Liver (tissue), 9 donors: ENCODE data around the gene ATP6V1G2. TPM values are rescaled to one million over a fixed set of nuclear protein-coding genes. Genes with fewer than 3 reads are reported as not detected.
"Not testable (repeated sequence)": the region's sequence is repeated elsewhere in the genome, so short reads cannot be mapped to it uniquely, and the experiment has no call there.

ENCODE experiments used
- DNase-seq: peaks from one replicate; pipeline ENCODE4 v3.0.0-alpha.2; 2017; ENCODE audit warnings: low spot score
- H3K27ac ChIP-seq, 2 donors: one replicate each; pipeline ENCODE4 v1.7.0; 2013; ENCODE audit warnings: inconsistent platforms in 2 of 2, low read length in 2 of 2, control low read depth in 1 of 2, low read depth in 1 of 2, mild to moderate bottlenecking in 1 of 2
- H3K27me3 ChIP-seq, 4 donors: one replicate each; pipeline versions ENCODE4 v1.6.1 to v1.7.0; 2013; ENCODE audit warnings: low read length in 3 of 4, inconsistent platforms in 1 of 4, mild to moderate bottlenecking in 1 of 4, moderate library complexity in 1 of 4; ENCODE audit not compliant: control insufficient read depth in 4 of 4, insufficient read depth in 4 of 4
- H3K36me3 ChIP-seq, 4 donors: one replicate each; pipeline versions ENCODE4 v1.6.1 to v1.7.0; 2013; ENCODE audit warnings: low read length in 3 of 4, mild to moderate bottlenecking in 3 of 4, low read depth in 1 of 4, moderate library complexity in 1 of 4; ENCODE audit not compliant: control insufficient read depth in 4 of 4, insufficient read depth in 3 of 4
- H3K4me1 ChIP-seq, 4 donors: one replicate each; pipeline versions ENCODE4 v1.6.1 to v1.7.0; 2013; ENCODE audit warnings: low read length in 3 of 4, mild to moderate bottlenecking in 3 of 4, moderate library complexity in 1 of 4; ENCODE audit not compliant: control insufficient read depth in 4 of 4, insufficient read depth in 4 of 4
- H3K4me3 ChIP-seq, 3 donors: one replicate each; pipeline versions ENCODE4 v1.6.1 to v1.7.0; 2013; ENCODE audit warnings: low read length in 3 of 3, control low read depth in 1 of 3, low read depth in 1 of 3, mild to moderate bottlenecking in 1 of 3
- H3K9ac ChIP-seq, 2 donors: one replicate each; pipeline ENCODE4 v1.7.0; 2013; ENCODE audit warnings: low read length in 2 of 2, mild to moderate bottlenecking in 2 of 2, moderate library complexity in 2 of 2, control low read depth in 1 of 2, low read depth in 1 of 2
- H3K9me3 ChIP-seq, 4 donors: one replicate each; pipeline versions ENCODE4 v1.6.1 to v1.7.0; 2013; ENCODE audit warnings: low read length in 3 of 4; ENCODE audit not compliant: control insufficient read depth in 4 of 4
- EGR1 ChIP-seq, 2 donors: IDR thresholded peaks; 2 replicates each; pipeline ENCODE4 v1.6.1; 2016 to 2018; ENCODE audit warnings: antibody characterized with exemption in 2 of 2, low read depth in 2 of 2
- FOXA1 ChIP-seq: IDR thresholded peaks from 2 replicates; pipeline ENCODE4 v1.6.1; 2016; ENCODE audit warnings: antibody characterized with exemption
- GABPA ChIP-seq, 2 donors: IDR thresholded peaks in 1 of 2; conservative IDR thresholded peaks in 1 of 2; 2 replicates each; pipeline ENCODE4 v1.6.1; 2016; ENCODE audit warnings: antibody characterized with exemption in 2 of 2, mild to moderate bottlenecking in 1 of 2, moderate library complexity in 1 of 2
- HNF4A ChIP-seq, 2 donors: conservative IDR thresholded peaks; 2 replicates each; pipeline ENCODE4 v1.6.1; 2016; ENCODE audit warnings: antibody characterized with exemption in 2 of 2, mild to moderate bottlenecking in 2 of 2
- HNF4G ChIP-seq: IDR thresholded peaks from 2 replicates; pipeline ENCODE4 v1.6.1; 2016; ENCODE audit warnings: antibody characterized with exemption
- JUND ChIP-seq, 2 donors: IDR thresholded peaks; 2 replicates each; pipeline ENCODE4 v1.6.1; 2016; ENCODE audit warnings: antibody characterized with exemption in 2 of 2
- RAD21 ChIP-seq, 2 donors: IDR thresholded peaks; 2 replicates each; pipeline ENCODE4 v1.6.1; 2016; ENCODE audit warnings: antibody characterized with exemption in 2 of 2, mild to moderate bottlenecking in 2 of 2
- RXRA ChIP-seq, 2 donors: IDR thresholded peaks; 2 replicates each; pipeline ENCODE4 v1.6.1; 2017 to 2018; ENCODE audit warnings: antibody characterized with exemption in 2 of 2, mild to moderate bottlenecking in 1 of 2
- TAF1 ChIP-seq: conservative IDR thresholded peaks from 2 replicates; pipeline ENCODE4 v1.6.1; 2016; ENCODE audit warnings: antibody characterized with exemption, mild to moderate bottlenecking
- WGBS: extraction: QIAGEN DNeasy Blood & Tissue Kit; methylation state at CpG from one replicate; pipeline ENCODE4 v1.1.7; 2013; 5-methylcytosine and 5-hydroxymethylcytosine counted together
- polyA plus RNA-seq, 2 donors: library from polyadenylated mRNA; stranded (reverse) in 1 of 2; unstranded in 1 of 2; fragments of 200-250 nt in 1 of 2; fragments of >200 nt in 1 of 2; fragmentation: Nextera tagmentation in 1 of 2; extraction: Ambion mirVana in 1 of 2; gene quantifications; one replicate each; pipeline versions ENCODE4 v1.2.1 to v1.2.3, GENCODE V29; 2013 to 2015
- total RNA-seq, 2 donors: library from RNA; depleted of rRNA; stranded (reverse); fragments of >200 nt; gene quantifications; one replicate each; pipeline ENCODE4 v1.2.3, GENCODE V29; 2014
- TF ChIP-seq, protein P1 (sequence below): IDR thresholded peaks from 2 replicates; pipeline ENCODE4 v1.6.1; 2016; ENCODE audit warnings: antibody characterized with exemption, mild to moderate bottlenecking
- TF ChIP-seq, protein P2 (sequence below): fragments of 150-350 bp; IDR thresholded peaks from 2 replicates; pipeline ENCODE4 v1.5.1; 2017; ENCODE audit warnings: improper control_type of control experiment, low read depth, low read length; ENCODE audit not compliant: missing input control
- TF ChIP-seq, protein P3 (sequence below): IDR thresholded peaks from 2 replicates; pipeline ENCODE4 v1.6.1; 2016; ENCODE audit warnings: antibody characterized with exemption
- donor health status: healthy.
- donor health status: healthy.
- donor health status: healthy.
- donor health status: healthy.
- donor health status: healthy.

The ATP6V1G2 gene
- total and polyA plus RNA-seq, 4 donors = 0.14 to 0.36 (median 0.26) TPM

DNA sequence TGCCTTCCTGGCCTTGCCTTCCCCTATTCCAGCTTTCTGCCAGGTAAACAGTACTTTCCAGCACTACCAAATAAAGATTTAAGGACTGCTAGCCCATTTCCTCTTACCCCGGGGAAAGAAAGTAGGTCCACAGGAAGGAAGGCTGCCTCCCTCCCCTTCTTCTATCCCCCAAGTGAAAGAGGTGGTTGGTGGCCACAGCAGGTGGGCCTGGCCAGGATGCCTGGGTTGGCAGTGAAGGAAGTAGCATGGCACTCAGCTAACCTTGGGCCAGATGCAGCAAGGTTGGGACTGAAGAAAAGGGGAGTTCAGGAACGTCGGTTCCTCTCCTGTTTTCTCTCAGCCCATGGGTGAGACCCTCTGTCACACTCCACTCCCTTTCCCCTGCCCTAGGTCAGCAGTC lies 9.9 kb upstream of the ATP6V1G2 start:
- no peak for DNase-seq
- 75% methylated on average over 3 of the region's 3 CpGs for WGBS
- TF ChIP-seq HNF4G (no peak), JUND (IDR thresholded peaks at IDR 0.05) (no peak), GABPA (IDR thresholded peaks at IDR 0.05 in 1 of 2, conservative IDR thresholded peaks at IDR 0.05 in 1 of 2) (no peak), HNF4A (conservative IDR thresholded peaks at IDR 0.05) (no peak)
- TF ChIP-seq, protein P1, sequence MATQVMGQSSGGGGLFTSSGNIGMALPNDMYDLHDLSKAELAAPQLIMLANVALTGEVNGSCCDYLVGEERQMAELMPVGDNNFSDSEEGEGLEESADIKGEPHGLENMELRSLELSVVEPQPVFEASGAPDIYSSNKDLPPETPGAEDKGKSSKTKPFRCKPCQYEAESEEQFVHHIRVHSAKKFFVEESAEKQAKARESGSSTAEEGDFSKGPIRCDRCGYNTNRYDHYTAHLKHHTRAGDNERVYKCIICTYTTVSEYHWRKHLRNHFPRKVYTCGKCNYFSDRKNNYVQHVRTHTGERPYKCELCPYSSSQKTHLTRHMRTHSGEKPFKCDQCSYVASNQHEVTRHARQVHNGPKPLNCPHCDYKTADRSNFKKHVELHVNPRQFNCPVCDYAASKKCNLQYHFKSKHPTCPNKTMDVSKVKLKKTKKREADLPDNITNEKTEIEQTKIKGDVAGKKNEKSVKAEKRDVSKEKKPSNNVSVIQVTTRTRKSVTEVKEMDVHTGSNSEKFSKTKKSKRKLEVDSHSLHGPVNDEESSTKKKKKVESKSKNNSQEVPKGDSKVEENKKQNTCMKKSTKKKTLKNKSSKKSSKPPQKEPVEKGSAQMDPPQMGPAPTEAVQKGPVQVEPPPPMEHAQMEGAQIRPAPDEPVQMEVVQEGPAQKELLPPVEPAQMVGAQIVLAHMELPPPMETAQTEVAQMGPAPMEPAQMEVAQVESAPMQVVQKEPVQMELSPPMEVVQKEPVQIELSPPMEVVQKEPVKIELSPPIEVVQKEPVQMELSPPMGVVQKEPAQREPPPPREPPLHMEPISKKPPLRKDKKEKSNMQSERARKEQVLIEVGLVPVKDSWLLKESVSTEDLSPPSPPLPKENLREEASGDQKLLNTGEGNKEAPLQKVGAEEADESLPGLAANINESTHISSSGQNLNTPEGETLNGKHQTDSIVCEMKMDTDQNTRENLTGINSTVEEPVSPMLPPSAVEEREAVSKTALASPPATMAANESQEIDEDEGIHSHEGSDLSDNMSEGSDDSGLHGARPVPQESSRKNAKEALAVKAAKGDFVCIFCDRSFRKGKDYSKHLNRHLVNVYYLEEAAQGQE = no peak
- H3K4me1 ChIP-seq = peaks cover 0 to 22% (median 7%) of the 10 kb centered on the region in 4 donors
- H3K27ac ChIP-seq = no peak overlapping the region
- H3K36me3 ChIP-seq = peaks cover 6 to 14% (median 11%) of the 10 kb centered on the region in 4 donors
- no peaks in the 10 kb centered on the region for H3K27me3 ChIP-seq
- H3K4me3 ChIP-seq = no peak overlapping the region
- no peaks in the 10 kb centered on the region for H3K9me3 ChIP-seq
- H3K9ac ChIP-seq = no peak overlapping the region

DNA sequence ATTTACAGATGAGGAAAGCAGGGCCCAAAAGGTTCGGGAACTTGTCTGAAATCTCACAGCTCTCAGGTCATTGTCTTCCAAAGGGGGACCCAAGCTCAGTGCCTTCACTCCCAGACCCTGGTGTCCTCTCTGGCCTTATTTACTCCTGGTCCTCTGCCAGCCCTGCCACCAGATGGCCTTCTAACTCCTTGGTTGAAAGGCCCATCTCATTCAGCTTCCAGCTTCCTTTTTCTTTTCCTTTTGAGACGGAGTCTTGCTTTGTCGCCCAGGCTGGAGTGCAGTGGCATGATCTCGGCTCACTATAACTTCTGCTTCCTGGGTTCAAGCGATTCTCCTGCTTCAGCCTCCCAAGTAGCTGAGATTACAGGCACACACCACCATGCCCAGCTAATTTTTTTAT lies 5.0 kb upstream of the ATP6V1G2 start:
- peaks cover 0 to 17% (median 14%) of the 10 kb centered on the region in 4 donors for H3K36me3 ChIP-seq
- DNase-seq, H3K4me3 ChIP-seq, H3K27me3 ChIP-seq, H3K9ac ChIP-seq, H3K27ac ChIP-seq, H3K9me3 ChIP-seq: not testable (repeated sequence)
- H3K4me1 ChIP-seq = peaks cover 5 to 17% (median 13%) of the 10 kb centered on the region in 4 donors
- WGBS = 59% methylated on average over 5 of the region's 5 CpGs
- TF ChIP-seq RAD21 (IDR thresholded peaks at IDR 0.05) = peak; percentile 75 to 81
- TF ChIP-seq, protein P2, sequence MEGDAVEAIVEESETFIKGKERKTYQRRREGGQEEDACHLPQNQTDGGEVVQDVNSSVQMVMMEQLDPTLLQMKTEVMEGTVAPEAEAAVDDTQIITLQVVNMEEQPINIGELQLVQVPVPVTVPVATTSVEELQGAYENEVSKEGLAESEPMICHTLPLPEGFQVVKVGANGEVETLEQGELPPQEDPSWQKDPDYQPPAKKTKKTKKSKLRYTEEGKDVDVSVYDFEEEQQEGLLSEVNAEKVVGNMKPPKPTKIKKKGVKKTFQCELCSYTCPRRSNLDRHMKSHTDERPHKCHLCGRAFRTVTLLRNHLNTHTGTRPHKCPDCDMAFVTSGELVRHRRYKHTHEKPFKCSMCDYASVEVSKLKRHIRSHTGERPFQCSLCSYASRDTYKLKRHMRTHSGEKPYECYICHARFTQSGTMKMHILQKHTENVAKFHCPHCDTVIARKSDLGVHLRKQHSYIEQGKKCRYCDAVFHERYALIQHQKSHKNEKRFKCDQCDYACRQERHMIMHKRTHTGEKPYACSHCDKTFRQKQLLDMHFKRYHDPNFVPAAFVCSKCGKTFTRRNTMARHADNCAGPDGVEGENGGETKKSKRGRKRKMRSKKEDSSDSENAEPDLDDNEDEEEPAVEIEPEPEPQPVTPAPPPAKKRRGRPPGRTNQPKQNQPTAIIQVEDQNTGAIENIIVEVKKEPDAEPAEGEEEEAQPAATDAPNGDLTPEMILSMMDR = peak; percentile 40

DNA sequence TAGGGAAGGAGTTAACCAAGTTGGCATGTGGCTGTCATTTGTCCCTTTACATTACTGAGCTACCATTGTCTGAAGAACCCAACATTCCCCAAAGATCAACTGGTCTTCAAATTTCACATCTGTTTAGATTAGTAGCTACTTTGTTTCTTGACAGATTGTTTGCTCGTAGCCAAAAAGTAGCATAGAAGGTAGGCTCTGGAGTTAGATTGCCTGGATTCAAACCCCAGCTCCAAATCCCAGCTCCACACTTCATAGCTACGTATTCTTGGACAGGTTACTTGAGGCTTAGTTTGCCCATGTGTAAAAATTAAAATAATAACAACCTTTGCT lies 2.1 kb upstream of the ATP6V1G2 start:
- TF ChIP-seq, protein P2 = no peak
- TF ChIP-seq RAD21 (IDR thresholded peaks at IDR 0.05) = no peak
- TF ChIP-seq JUND (IDR thresholded peaks at IDR 0.05) = no peak
- no peak for TF ChIP-seq HNF4G
- TF ChIP-seq RXRA (IDR thresholded peaks at IDR 0.05) = no peak
- TF ChIP-seq TAF1 = no peak
- TF ChIP-seq FOXA1 = no peak
- TF ChIP-seq, protein P3, sequence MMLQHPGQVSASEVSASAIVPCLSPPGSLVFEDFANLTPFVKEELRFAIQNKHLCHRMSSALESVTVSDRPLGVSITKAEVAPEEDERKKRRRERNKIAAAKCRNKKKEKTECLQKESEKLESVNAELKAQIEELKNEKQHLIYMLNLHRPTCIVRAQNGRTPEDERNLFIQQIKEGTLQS = no peak
- no peak for TF ChIP-seq HNF4A (conservative IDR thresholded peaks at IDR 0.05)
- no peak for TF ChIP-seq EGR1 (IDR thresholded peaks at IDR 0.05; ENCODE audit: low read depth in 2 of 2)
- Histone ChIP-seq H3K9ac (peak overlapping the region in 1 of 2 donors; percentile 36), H3K9me3 (no peaks in the 10 kb centered on the region), H3K4me3 (peak overlapping the region in 2 of 3 donors; percentile 15 to 78), H3K27ac (peak overlapping the region; percentile 34 to 84), H3K27me3 (no peaks in the 10 kb centered on the region), H3K36me3 (peaks cover 0 to 13% (median 10%) of the 10 kb centered on the region in 4 donors), H3K4me1 (peaks cover 5 to 20% (median 14%) of the 10 kb centered on the region in 4 donors)
- DNase-seq = no peak
- 95% methylated on average over 2 of the region's 2 CpGs for WGBS
